ENCODE data around the gene TKTL1.

GRCh38 chrX:154294791-154295574 lies 612 bp upstream of the TKTL1 start, which contains the start of gene TEX28:
- TF ChIP-seq CTCF (IDR thresholded peaks at IDR 0.05; ENCODE audit: insufficient read depth, low read length, poor library complexity, severe bottlenecking) (no peak), EZH2phosphoT487 (conservative IDR thresholded peaks at IDR 0.05; ENCODE audit: low read length) (no peak)
